PC-3 (cell line): ENCODE measurements around the gene PRMT9.
A peak's percentile ranks its signal among the peaks of the same experiment; 100 is the strongest.

Source experiments
- CTCF ChIP-seq: fragments of 300-600 bp; sonication (generic); conservative IDR thresholded peaks from 2 replicates; pipeline ENCODE4 v1.5.1; 2017; ENCODE audit warnings: antibody characterized with exemption, low read depth, mild to moderate bottlenecking, low read length
- EZH2 ChIP-seq: fragments of 300-600 bp; sonication (generic); IDR thresholded peaks from one replicate; pipeline ENCODE4 v1.6.1; 2017; ENCODE audit warnings: antibody characterized with exemption, mild to moderate bottlenecking, low read length; ENCODE audit not compliant: unreplicated experiment
- EZH2phosphoT487 ChIP-seq: fragments of 300-600 bp; sonication (generic); IDR thresholded peaks from 2 replicates; pipeline ENCODE4 v1.6.1; 2018; ENCODE audit warnings: mild to moderate bottlenecking, antibody characterized with exemption, low read length, borderline replicate concordance

DNA sequence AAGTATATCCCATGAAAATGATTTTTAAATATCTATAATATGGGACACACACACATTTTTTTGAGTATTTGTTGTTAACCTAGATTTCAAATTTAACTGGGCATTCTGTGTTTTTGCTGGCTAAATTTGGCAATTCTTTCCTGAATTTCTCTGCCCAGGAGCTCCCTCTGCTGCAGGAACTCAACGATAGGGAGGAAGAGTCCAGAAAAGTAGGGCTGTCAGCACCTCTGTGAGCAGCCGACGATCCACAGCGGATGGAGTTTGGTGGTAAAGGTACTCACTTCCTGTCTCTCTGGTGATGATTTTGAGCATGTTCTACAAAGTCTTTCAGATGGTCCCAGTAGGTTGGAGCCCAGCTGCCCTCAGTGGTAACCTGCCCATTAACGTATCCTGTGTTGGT, 89.9 kb downstream of the PRMT9 start:
- peak; percentile 44; the same call in 1 of the 2 replicates for TF ChIP-seq CTCF
- no peak for TF ChIP-seq EZH2
- TF ChIP-seq EZH2phosphoT487 = no peak
